Measurements from ENCODE around the gene LDLRAD2.
A peak's percentile ranks its signal among the peaks of the same experiment; 100 is the strongest.

The LDLRAD2 gene

DNA sequence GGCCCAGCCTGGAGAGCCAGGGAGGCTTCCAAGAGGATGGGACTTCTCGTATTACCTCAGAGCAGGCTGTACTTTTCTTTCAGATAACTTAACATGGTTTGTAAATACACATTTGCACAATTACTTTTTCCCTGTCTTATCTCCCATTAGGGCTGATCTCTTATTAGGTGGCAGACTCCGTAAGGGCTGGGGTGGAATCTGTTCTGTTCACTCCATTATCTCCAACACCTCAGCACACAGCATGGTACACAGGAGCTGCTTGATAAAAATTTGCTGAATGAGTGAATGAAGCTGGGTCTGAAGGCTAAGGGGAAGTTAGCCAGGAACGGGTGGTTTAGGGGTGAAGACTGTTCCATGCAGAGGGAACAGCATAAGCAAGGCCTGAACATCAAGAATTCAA is 48.9 kb downstream of the LDLRAD2 start:
- H3K4me3 ChIP-seq (ENCODE audit: low read depth, low read length): no peak overlapping the region
- TF ChIP-seq, protein P1, sequence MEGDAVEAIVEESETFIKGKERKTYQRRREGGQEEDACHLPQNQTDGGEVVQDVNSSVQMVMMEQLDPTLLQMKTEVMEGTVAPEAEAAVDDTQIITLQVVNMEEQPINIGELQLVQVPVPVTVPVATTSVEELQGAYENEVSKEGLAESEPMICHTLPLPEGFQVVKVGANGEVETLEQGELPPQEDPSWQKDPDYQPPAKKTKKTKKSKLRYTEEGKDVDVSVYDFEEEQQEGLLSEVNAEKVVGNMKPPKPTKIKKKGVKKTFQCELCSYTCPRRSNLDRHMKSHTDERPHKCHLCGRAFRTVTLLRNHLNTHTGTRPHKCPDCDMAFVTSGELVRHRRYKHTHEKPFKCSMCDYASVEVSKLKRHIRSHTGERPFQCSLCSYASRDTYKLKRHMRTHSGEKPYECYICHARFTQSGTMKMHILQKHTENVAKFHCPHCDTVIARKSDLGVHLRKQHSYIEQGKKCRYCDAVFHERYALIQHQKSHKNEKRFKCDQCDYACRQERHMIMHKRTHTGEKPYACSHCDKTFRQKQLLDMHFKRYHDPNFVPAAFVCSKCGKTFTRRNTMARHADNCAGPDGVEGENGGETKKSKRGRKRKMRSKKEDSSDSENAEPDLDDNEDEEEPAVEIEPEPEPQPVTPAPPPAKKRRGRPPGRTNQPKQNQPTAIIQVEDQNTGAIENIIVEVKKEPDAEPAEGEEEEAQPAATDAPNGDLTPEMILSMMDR (IDR thresholded peaks at IDR 0.05; ENCODE audit: low read depth, low read length): no peak
- in situ Hi-C loops (cut with HindIII; ENCODE audit: low sequenced_read_pairs): no loop called here

DNA sequence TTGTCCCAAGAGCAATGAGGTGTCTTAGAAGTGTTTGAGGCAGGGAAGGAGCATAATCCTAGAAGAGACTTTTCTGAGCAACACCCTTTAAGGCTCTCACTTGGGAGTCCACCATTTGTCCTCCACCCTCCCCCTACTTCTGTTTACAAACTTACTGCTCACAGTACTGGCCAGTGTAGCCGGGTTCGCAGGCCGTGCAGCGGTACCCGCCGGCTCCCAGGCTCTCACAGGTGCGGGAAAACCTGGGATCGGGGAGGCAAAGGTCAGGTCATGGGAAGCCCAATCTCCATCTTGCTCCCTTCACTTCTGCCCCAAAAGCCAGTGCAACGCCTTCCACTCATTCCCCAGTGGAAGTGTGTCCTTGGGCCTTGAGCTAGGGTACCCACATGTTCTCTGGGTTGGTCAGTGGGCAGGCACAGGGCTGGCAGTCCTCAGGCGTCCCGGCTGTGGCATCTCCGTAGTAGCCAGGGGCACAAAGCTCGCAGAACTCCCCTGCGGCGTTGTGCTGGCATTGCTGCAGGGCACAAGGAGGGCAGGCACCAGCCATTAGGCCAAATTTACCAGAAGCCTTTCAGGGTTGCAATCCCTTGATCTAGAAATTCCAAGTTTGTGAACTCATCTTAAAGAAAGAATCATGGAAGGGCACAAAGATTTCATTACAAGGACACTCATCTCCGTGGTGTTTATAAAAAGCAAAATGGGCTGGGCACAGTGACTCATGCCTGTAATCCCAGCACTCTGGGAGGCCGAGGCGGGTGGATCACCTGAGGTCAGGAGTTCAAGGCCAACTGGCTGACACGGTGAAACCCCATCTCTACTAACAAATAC is 49.8 kb downstream of the LDLRAD2 start:
- H3K4me3 ChIP-seq (ENCODE audit: low read depth, low read length): no peak overlapping the region
- DNase-seq (ENCODE audit: low read depth, low spot score): peak; percentile 33
- in situ Hi-C loops (cut with HindIII; ENCODE audit: low sequenced_read_pairs): no loop called here
- TF ChIP-seq, protein P1 (IDR thresholded peaks at IDR 0.05; ENCODE audit: low read depth, low read length): no peak

More for the DNA sequence above, 48.9 kb downstream of the LDLRAD2 start:
- DNase-seq (ENCODE audit: low read depth, low spot score): no peak

DNA sequence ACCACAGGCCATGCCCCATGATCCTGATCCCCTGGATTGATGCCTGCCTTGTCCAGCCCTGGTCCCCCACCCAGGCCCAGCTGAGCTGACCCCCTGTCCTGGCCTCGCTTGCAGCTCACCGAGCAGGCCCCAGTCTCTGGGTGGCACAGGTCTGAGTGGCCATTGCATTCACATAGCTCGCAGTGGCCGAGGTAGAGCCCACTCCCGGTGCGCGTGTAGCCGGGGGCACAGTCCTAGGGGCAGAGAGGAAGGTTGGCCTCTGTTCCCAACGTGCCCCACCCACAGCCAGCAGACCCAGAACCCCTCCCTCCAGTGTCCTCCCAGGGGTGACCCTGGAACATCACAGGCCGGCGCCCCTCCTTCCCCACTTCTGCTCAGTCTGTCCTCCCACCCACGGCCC is 51.9 kb downstream of the LDLRAD2 start:
- H3K4me3 ChIP-seq (ENCODE audit: low read depth, low read length): no peak overlapping the region
- TF ChIP-seq, protein P1 (IDR thresholded peaks at IDR 0.05; ENCODE audit: low read depth, low read length): no peak
- DNase-seq (ENCODE audit: low read depth, low spot score): no peak
- in situ Hi-C loops (cut with HindIII; ENCODE audit: low sequenced_read_pairs): no loop called here

DNA sequence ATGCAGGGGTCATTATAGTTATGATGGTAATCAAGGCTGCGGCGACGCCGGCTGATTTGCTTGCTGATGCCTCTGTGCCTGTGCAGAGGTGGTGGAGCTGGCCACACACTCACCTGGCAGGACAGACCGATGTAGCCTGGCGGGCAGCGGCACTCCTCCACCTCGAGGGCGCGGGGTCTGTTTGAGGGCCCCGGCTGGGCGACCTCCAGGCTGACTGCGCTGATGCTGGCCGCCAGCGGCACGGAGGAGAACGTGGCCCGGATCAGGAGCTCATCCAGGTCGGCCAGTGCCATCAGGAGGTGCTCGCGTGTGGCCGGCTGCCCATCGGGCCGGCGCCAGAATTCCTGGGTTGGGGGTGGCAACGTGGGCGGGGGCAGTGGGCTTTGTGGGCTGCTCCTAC is 52.7 kb downstream of the LDLRAD2 start:
- TF ChIP-seq, protein P1 (IDR thresholded peaks at IDR 0.05; ENCODE audit: low read depth, low read length): no peak
- H3K4me3 ChIP-seq (ENCODE audit: low read depth, low read length): no peak overlapping the region
- no peak for DNase-seq (ENCODE audit: low read depth, low spot score)
- in situ Hi-C loops (cut with HindIII; ENCODE audit: low sequenced_read_pairs): no loop called here

DNA sequence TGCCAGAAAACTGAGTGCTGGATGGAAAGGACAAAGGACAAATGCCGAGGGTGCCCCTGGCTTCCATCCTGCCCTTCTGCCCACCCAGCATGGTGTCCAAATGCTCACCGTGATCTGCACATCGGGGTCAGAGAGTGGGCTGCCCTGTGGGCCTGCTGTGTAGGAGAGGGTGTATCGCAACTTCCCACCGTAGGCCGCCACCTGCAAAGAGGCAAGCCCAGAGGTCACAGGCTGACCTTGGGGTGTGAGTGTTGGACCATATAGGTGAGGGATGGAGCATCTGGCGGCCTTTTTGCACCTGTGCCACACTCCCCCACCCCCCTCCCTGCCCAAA is 53.5 kb downstream of the LDLRAD2 start:
- TF ChIP-seq, protein P1 (IDR thresholded peaks at IDR 0.05; ENCODE audit: low read depth, low read length): no peak
- in situ Hi-C loops (cut with HindIII; ENCODE audit: low sequenced_read_pairs): no loop called here
- H3K4me3 ChIP-seq (ENCODE audit: low read depth, low read length): no peak overlapping the region
- no peak for DNase-seq (ENCODE audit: low read depth, low spot score)

DNA sequence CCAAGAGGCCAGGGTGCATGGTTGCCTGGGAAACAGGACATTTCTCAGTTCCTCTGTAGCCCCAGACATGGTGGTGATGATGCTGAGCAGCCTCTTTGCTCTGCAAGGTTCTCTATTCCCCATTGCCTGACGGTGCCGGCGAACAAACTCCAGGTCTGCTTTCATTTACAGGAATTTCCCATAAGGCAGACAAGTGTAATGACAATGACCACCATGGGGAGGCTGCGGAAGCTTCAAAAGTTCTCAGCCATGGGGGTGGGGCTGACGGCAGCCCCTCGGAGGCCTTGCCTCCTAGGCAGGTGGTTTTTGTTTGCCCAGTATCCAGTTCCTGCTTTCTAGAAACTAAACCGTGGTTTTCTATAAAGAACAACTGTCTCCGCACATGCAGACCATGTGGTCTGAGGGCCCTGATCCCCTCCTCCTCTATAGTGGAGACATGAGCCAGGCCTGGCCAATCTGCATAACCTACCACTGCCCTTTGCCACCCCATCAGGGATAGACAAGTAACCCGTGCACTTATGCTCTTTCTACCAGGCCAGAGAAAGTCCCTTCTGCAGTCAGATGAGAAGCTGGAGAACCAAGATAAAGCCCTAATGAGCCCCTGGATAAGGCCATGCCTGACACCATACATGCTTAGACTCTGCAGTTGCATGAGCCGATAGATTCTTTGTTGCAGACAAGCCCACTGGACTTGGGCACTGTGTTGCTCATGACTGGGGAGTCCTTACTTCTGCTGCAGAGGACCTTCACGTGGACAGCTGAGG is 54.1 kb downstream of the LDLRAD2 start:
- DNase-seq (ENCODE audit: low read depth, low spot score): no peak
- H3K4me3 ChIP-seq (ENCODE audit: low read depth, low read length): no peak overlapping the region
- in situ Hi-C loops (cut with HindIII; ENCODE audit: low sequenced_read_pairs): no loop called here
- TF ChIP-seq, protein P1 (IDR thresholded peaks at IDR 0.05; ENCODE audit: low read depth, low read length): no peak

Measured in astrocyte of the spinal cord (primary cell).